Lower lobe of right lung (tissue), 2 donors: Measurements from ENCODE around the gene AHCYL1. TPM values are rescaled to one million over a fixed set of nuclear protein-coding genes. Genes with fewer than 3 reads are reported as not detected.

Source experiments
- ATAC-seq, 2 donors: fragments of 200-7000 bp; cut with Tn5 transposase; one replicate each; pipeline ENCODE4 v1.9.1; 2020 to 2022; ENCODE audit warnings: mild to moderate bottlenecking in 2 of 2, moderate library complexity in 2 of 2
- DNase-seq: peaks from one replicate; pipeline ENCODE4 v3.0.0-alpha.2; 2020
- H3K27ac ChIP-seq: fragments of 200-600 bp; one replicate; pipeline ENCODE4 v1.8.0; 2022
- H3K27me3 ChIP-seq: fragments of 200-600 bp; one replicate; pipeline ENCODE4 v1.8.0; 2022; ENCODE audit warnings: low read depth
- H3K36me3 ChIP-seq: fragments of 200-600 bp; one replicate; pipeline ENCODE4 v1.8.0; 2022; ENCODE audit warnings: mild to moderate bottlenecking
- H3K4me1 ChIP-seq: fragments of 200-600 bp; one replicate; pipeline ENCODE4 v1.8.0; 2022
- H3K4me3 ChIP-seq: fragments of 200-600 bp; one replicate; pipeline ENCODE4 v1.8.0; 2022; ENCODE audit warnings: mild to moderate bottlenecking
- H3K9me3 ChIP-seq: fragments of 200-600 bp; one replicate; pipeline ENCODE4 v1.8.0; 2022
- CTCF ChIP-seq: fragments of 200-600 bp; IDR thresholded peaks from one replicate; pipeline ENCODE4 v1.8.0; 2022; ENCODE audit warnings: antibody characterized with exemption, mild to moderate bottlenecking
- intact Hi-C: fragments of 100-400 bp; cut with DNase I; formaldehyde crosslinking; loops from one replicate; pipeline ENCODE4 v1.11.0; 2022
- total RNA-seq: library from RNA; stranded (reverse); fragmentation: NEBNext Ultra II Directional; extraction: Animal tissue kit (Norgen Biotek cat#: 25700); gene quantifications from one replicate; pipeline ENCODE4 v1.2.1, GENCODE V29; 2021
- donor health status: DM: no; HTN: yes; CAD: no; lungs with severe emphysema.

AHCYL1 gene
- total RNA-seq, 1 donor from 2014 or later = 83.9 TPM

- intact Hi-C loops = no loop called here
- Histone ChIP-seq H3K9me3 (no peaks in the 10 kb centered on the region), H3K4me1 (peaks cover 28% of the 10 kb centered on the region), H3K27ac (peak overlapping the region; percentile 91), H3K4me3 (peak overlapping the region; percentile 92), H3K36me3 (peaks cover 30% of the 10 kb centered on the region), H3K27me3 (no peaks in the 10 kb centered on the region)
- ATAC-seq = peak; percentile 1 to 61
- DNase-seq = no peak
- TF ChIP-seq CTCF = no peak
Measured at GRCh38 chr1:110035236-110035752, 50.7 kb downstream of the AHCYL1 start.

- no peak overlapping the region for H3K4me3 ChIP-seq
- TF ChIP-seq CTCF = no peak
- H3K27ac ChIP-seq = no peak overlapping the region
- intact Hi-C loops = no loop called here
- no peak for ATAC-seq
- H3K9me3 ChIP-seq = no peaks in the 10 kb centered on the region
- H3K4me1 ChIP-seq = peaks cover 19% of the 10 kb centered on the region
- peaks cover 60% of the 10 kb centered on the region for H3K36me3 ChIP-seq
- H3K27me3 ChIP-seq = no peaks in the 10 kb centered on the region
- no peak for DNase-seq
Measured at GRCh38 chr1:110038271-110038670, 53.7 kb downstream of the AHCYL1 start.

DNA sequence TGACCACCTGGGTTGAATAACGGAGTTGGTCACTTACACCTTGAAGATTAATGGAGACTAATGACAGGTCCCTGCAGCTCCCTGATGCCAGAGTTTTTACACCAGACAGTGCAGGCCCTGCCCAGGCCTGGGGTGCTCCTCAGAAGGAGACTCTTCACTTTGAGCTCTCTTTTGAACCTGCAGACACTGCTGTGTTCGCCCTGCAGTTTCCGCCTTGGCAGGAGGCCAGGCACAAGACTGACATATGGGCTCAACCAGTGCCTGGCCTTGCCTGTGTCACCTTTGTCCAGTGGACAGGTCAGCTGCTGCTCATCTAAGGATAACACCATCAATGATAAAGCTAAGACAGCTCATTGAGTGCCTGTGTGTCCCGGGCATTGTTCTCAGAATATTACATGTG is 55.1 kb downstream of the AHCYL1 start:
- H3K9me3 ChIP-seq = no peaks in the 10 kb centered on the region
- intact Hi-C loops = no loop called here

GRCh38 chr1:110040548-110040947 is 56.0 kb downstream of the AHCYL1 start:
- DNase-seq = no peak
- H3K36me3 ChIP-seq = peaks cover 82% of the 10 kb centered on the region
- H3K27ac ChIP-seq = no peak overlapping the region
- no peak for TF ChIP-seq CTCF
- H3K27me3 ChIP-seq = no peaks in the 10 kb centered on the region
- no peak for ATAC-seq
- intact Hi-C loops = no loop called here
- H3K4me3 ChIP-seq = no peak overlapping the region
- H3K9me3 ChIP-seq = no peaks in the 10 kb centered on the region
- peaks cover 15% of the 10 kb centered on the region for H3K4me1 ChIP-seq

More for the DNA sequence above, 55.1 kb downstream of the AHCYL1 start:
- Histone ChIP-seq H3K27me3 (no peaks in the 10 kb centered on the region), H3K36me3 (peaks cover 73% of the 10 kb centered on the region), H3K4me3 (no peak overlapping the region), H3K4me1 (peaks cover 19% of the 10 kb centered on the region), H3K27ac (no peak overlapping the region)
- no peak for TF ChIP-seq CTCF
- ATAC-seq (no peak), DNase-seq (no peak)

DNA sequence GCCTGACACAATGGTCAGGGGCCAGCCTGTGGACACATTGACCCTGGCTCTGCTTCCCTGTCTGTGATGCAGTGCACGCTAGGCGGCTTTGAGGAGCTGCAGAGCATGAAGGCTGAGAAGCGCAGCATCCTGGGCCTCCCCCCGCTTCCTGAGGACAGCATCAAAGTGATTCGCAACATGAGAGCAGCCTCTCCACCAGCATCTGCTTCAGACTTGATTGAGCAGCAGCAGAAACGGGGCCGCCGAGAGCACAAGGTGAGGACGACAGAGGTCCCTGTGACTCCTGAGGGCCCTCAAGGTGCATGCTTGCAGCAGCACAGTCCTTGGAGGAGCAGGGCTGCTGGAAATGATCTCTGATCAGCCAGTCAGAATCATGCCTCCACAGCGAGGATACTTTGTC is 58.5 kb downstream of the AHCYL1 start:
- no peak for TF ChIP-seq CTCF
- Histone ChIP-seq H3K36me3 (peaks cover 100% of the 10 kb centered on the region), H3K27me3 (no peaks in the 10 kb centered on the region), H3K9me3 (no peaks in the 10 kb centered on the region), H3K4me1 (no peaks in the 10 kb centered on the region), H3K4me3 (no peak overlapping the region), H3K27ac (no peak overlapping the region)
- DNase-seq (no peak), ATAC-seq (no peak)
- intact Hi-C loops = no loop called here

DNA sequence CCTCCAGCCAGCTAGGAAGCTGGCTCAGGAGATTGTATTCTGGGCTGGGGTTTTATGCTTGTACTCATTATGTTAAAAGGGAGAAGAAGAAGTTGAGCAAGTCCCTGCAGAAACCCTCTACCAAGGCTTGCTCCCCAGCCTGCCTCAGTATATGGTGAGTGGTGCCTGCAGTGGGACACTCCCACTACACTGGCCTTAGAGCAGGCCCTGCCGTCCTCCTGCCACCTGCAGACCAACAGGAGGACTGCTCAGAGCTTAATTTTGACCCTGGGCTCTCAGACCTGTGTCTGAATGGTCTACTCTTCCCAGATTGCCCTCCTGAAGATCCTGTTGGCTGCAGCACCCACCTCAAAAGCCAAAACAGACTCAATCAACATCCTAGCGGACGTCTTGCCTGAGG is 62.9 kb downstream of the AHCYL1 start:
- Histone ChIP-seq H3K36me3 (peaks cover 100% of the 10 kb centered on the region), H3K4me3 (no peak overlapping the region), H3K4me1 (peaks cover 12% of the 10 kb centered on the region), H3K27me3 (no peaks in the 10 kb centered on the region), H3K27ac (no peak overlapping the region), H3K9me3 (no peaks in the 10 kb centered on the region)
- no peak for TF ChIP-seq CTCF
- intact Hi-C loops = no loop called here
- ATAC-seq (no peak), DNase-seq (no peak)
